KMS-11 (cell line): ENCODE results near the gene CIB2.

Experiments used
- H2AFZ ChIP-seq: fragments of 200-600 bp; sonication (generic); 2 replicates; pipeline ENCODE4 v1.6.1; 2016; ENCODE audit warnings: antibody characterized with exemption, mixed run types, low read depth
- H3K27ac ChIP-seq: fragments of 200-600 bp; sonication (generic); 2 replicates; pipeline ENCODE4 v1.6.1; 2016; ENCODE audit warnings: mild to moderate bottlenecking, mixed run types
- H3K27me3 ChIP-seq: fragments of 200-600 bp; sonication (generic); 2 replicates; pipeline ENCODE4 v1.6.1; 2017; ENCODE audit warnings: mild to moderate bottlenecking, low read depth, mixed run types, moderate library complexity; ENCODE audit not compliant: insufficient read depth
- H3K36me3 ChIP-seq: fragments of 200-600 bp; sonication (generic); 2 replicates; pipeline ENCODE4 v1.6.1; 2017; ENCODE audit warnings: mild to moderate bottlenecking, mixed run types; ENCODE audit not compliant: insufficient read depth
- H3K4me1 ChIP-seq: fragments of 200-600 bp; sonication (generic); 2 replicates; pipeline ENCODE4 v1.6.1; 2016; ENCODE audit warnings: mild to moderate bottlenecking, low read depth, mixed run types; ENCODE audit not compliant: poor library complexity, severe bottlenecking
- H3K4me2 ChIP-seq: fragments of 200-600 bp; sonication (generic); 2 replicates; pipeline ENCODE4 v1.7.0; 2016; ENCODE audit warnings: mild to moderate bottlenecking, mixed run types
- H3K4me3 ChIP-seq: fragments of 200-600 bp; sonication (generic); IDR thresholded peaks from 2 replicates; pipeline ENCODE4 v1.6.1; 2017; ENCODE audit warnings: low read depth, low read length, mixed read lengths; ENCODE audit not compliant: insufficient read depth
- H3K79me2 ChIP-seq: fragments of 200-600 bp; sonication (generic); 2 replicates; pipeline ENCODE4 v1.6.1; 2016; ENCODE audit warnings: low read depth, mixed run types; ENCODE audit not compliant: insufficient read depth
- H3K9ac ChIP-seq: fragments of 200-600 bp; sonication (generic); 2 replicates; pipeline ENCODE4 v1.6.1; 2016; ENCODE audit warnings: mild to moderate bottlenecking, mixed run types
- H4K20me1 ChIP-seq: fragments of 200-600 bp; sonication (generic); 2 replicates; pipeline ENCODE4 v1.6.1; 2016; ENCODE audit warnings: mild to moderate bottlenecking, mixed run types; ENCODE audit not compliant: insufficient read depth
- CTCF ChIP-seq: fragments of 200-600 bp; sonication (generic); conservative IDR thresholded peaks from 2 replicates; pipeline ENCODE4 v1.6.1; 2017; ENCODE audit warnings: low read depth, mild to moderate bottlenecking, antibody characterized with exemption, low read length, moderate library complexity, mixed read lengths

The CIB2 gene

GRCh38 chr15:78130466-78131294 is 565 bp downstream of the CIB2 start:
- Histone ChIP-seq H3K4me2 (no peak overlapping the region), H2AFZ (peak overlapping the region; percentile 99), H3K4me3 (no peak overlapping the region), H3K79me2 (no peaks in the 10 kb centered on the region), H3K36me3 (no peaks in the 10 kb centered on the region), H3K9ac (no peak overlapping the region), H3K4me1 (peaks cover 22% of the 10 kb centered on the region), H3K27ac (no peak overlapping the region), H3K27me3 (no peaks in the 10 kb centered on the region), H4K20me1 (no peaks in the 10 kb centered on the region)
- no peak for TF ChIP-seq CTCF

- Histone ChIP-seq H3K4me2 (no peak overlapping the region), H3K27me3 (no peaks in the 10 kb centered on the region), H4K20me1 (no peaks in the 10 kb centered on the region), H3K4me1 (peaks cover 22% of the 10 kb centered on the region), H3K79me2 (no peaks in the 10 kb centered on the region), H2AFZ (no peak overlapping the region), H3K36me3 (no peaks in the 10 kb centered on the region), H3K9ac (no peak overlapping the region), H3K27ac (no peak overlapping the region), H3K4me3 (no peak overlapping the region)
- no peak for TF ChIP-seq CTCF
Measured at GRCh38 chr15:78129751-78130287, 1.4 kb downstream of the CIB2 start.

- Histone ChIP-seq H3K36me3 (no peaks in the 10 kb centered on the region), H2AFZ (no peak overlapping the region), H3K9ac (no peak overlapping the region), H3K4me2 (no peak overlapping the region), H3K79me2 (no peaks in the 10 kb centered on the region), H3K27me3 (no peaks in the 10 kb centered on the region), H3K4me3 (no peak overlapping the region), H3K27ac (no peak overlapping the region), H3K4me1 (peaks cover 22% of the 10 kb centered on the region), H4K20me1 (no peaks in the 10 kb centered on the region)
- no peak for TF ChIP-seq CTCF
Measured at GRCh38 chr15:78129077-78129750, 2.0 kb downstream of the CIB2 start.

GRCh38 chr15:78127882-78128281 is 3.4 kb downstream of the CIB2 start:
- Histone ChIP-seq H4K20me1 (no peaks in the 10 kb centered on the region), H3K79me2 (no peaks in the 10 kb centered on the region), H2AFZ (no peak overlapping the region), H3K9ac (no peak overlapping the region), H3K4me3 (no peak overlapping the region), H3K4me1 (peaks cover 11% of the 10 kb centered on the region), H3K4me2 (no peak overlapping the region), H3K36me3 (no peaks in the 10 kb centered on the region), H3K27ac (no peak overlapping the region), H3K27me3 (no peaks in the 10 kb centered on the region)
- no peak for TF ChIP-seq CTCF
